NK-92 treated with Interleukin-12 subunit alpha and Interleukin-12 subunit beta, amount 100 ng/mL, for 24 hours (cell line): ENCODE measurements around the gene TRPM7.
"Not testable (repeated sequence)": the region's sequence is repeated elsewhere in the genome, so short reads cannot be mapped to it uniquely, and the experiment has no call there.

ENCODE experiments used
- DNase-seq: peaks from one replicate; lab custom pipeline; 2025; lab: John Stamatoyannopoulos, UW

TRPM7 gene, protein sequence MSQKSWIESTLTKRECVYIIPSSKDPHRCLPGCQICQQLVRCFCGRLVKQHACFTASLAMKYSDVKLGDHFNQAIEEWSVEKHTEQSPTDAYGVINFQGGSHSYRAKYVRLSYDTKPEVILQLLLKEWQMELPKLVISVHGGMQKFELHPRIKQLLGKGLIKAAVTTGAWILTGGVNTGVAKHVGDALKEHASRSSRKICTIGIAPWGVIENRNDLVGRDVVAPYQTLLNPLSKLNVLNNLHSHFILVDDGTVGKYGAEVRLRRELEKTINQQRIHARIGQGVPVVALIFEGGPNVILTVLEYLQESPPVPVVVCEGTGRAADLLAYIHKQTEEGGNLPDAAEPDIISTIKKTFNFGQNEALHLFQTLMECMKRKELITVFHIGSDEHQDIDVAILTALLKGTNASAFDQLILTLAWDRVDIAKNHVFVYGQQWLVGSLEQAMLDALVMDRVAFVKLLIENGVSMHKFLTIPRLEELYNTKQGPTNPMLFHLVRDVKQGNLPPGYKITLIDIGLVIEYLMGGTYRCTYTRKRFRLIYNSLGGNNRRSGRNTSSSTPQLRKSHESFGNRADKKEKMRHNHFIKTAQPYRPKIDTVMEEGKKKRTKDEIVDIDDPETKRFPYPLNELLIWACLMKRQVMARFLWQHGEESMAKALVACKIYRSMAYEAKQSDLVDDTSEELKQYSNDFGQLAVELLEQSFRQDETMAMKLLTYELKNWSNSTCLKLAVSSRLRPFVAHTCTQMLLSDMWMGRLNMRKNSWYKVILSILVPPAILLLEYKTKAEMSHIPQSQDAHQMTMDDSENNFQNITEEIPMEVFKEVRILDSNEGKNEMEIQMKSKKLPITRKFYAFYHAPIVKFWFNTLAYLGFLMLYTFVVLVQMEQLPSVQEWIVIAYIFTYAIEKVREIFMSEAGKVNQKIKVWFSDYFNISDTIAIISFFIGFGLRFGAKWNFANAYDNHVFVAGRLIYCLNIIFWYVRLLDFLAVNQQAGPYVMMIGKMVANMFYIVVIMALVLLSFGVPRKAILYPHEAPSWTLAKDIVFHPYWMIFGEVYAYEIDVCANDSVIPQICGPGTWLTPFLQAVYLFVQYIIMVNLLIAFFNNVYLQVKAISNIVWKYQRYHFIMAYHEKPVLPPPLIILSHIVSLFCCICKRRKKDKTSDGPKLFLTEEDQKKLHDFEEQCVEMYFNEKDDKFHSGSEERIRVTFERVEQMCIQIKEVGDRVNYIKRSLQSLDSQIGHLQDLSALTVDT (N-terminal part only)

DNA sequence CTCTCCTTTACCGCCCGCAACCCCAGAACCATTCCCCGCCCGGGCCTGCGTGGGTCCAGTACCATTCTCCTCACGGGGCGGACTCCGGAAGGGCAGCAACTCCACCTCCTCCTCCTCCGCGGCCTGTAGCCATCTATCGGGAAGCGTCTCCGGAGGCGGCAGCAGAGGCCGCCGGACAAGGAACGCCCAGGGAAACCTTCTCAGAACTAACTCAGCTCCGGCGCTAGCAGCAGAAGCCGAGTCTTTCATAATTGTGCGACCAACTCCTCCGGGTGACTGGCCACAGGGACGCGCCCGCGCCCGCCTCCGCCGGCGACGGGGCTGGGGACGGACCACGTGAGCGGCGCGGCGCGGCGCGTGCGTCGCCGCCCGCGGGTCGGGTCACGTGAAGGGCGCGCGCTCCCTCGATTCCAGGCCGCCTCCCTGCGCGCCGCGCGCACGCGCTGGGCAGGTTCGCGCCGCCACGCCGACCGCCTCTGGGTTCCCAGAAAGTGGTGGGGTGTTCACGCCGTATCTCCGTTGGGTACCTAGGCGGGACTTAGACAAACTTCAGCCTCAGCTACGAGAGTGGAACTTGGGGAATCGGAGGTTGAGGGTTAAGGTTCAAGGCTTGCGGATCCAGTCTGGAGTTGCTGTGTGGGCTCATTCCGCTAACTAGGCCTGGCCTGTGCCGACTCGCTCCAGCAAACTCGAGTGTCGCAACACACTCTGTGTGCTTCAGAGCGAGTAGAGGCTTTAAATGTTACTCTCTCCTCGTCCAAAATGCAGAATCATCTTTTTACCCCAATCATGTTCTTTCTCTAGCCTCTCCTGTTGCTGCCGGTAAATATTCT lies at the start of gene TRPM7:
TRPM7 (minus strand) TSS at position 329 of the 833 bp plus-strand sequence; CDS start at position 65, 264 bp downstream.
- peak; percentile 94 for DNase-seq

DNA sequence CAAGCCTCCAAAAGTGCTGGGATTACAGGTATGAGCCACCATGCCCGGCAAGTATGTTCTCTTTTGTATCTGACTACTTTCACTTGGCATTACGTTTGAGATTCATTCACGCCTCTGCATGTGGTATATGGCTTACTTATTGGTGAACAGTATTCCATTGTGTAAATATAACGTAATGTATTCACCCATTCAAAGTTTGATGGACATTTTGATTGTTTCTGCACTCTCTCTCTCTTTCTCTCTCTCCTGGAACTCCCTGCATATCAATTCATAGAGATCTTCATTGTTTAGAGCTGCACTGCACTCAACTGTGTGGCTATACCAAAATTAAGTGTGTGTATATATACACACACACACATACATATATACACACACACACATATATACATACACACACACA lies 48.6 kb upstream of the TRPM7 start:
- no peak for DNase-seq

DNA sequence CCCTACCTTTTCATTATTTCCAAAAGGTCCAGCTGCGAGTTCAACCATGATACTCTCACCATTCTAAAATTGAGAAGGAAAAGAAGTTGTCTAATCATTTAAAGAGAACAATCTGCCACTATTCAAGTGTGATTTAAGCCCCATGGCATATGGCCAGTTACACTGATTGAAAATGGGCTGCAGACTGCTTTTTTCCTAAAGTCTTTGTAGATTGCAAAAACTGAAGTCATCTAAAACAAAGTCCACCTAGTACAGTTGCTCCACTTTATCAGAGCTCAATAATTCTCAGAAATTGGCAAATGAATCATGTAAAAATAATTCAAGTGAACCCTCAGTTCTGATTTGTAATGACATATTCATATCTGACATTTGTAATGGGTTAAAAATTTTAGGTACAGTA lies 39.7 kb upstream of the TRPM7 start:
- no peak for DNase-seq

DNA sequence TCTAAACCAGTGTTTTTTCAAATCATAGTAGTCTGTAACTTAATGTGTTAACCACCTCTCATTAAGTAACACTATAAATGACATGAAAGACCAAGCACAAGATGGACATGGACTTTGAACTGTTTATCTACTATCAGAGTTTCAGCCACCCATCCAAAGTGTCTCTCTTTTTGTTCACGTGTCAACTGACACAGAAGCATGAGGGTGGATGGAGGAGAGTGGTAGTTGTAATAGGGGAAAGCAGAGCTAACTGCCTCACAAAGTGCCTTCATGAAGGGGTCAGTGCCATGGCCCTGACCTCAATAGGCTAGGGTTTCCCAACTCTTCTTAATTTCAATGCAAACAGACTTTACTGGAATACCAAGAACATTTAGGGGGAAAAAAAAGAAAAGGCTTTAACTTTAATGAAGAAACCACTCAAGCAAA lies 32.1 kb upstream of the TRPM7 start:
- DNase-seq: no peak

DNA sequence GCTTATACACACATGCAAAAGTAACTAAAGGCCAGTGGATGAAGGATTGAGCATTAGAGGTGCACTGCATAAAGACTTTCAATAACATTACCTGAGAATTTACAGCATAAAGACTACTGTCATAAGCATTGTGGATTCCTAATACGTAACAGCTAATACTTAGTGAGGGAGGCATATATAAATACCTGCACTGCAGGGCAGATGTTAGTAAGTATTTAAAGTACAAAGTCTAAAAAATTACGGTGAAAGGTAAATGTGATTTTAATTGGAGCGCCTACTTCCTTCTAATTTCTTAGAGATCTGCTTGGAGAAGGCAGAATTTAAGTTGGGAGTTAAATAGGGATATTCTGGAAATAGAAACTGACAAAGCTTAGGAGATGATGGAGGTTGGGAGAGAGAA lies 25.4 kb upstream of the TRPM7 start:
- DNase-seq: no peak

DNA sequence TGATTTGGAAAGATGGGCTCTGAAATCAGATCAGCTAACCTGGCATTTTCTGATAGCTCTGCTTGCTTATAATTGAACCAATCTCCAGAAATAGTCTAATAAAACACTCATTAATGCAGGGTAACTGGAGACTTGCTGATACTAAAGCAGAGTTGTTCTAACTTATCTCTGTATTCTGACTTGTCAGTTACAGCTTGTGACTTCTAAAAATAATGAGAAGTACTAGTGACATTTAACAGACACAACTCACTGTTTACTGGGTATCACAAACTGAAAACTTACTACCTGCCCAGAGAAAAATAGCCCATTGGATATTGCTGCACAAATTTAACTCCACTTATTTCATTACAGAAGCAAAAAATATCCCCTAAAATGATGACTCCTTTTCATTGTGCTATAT lies 24.0 kb upstream of the TRPM7 start:
- no peak for DNase-seq

DNA sequence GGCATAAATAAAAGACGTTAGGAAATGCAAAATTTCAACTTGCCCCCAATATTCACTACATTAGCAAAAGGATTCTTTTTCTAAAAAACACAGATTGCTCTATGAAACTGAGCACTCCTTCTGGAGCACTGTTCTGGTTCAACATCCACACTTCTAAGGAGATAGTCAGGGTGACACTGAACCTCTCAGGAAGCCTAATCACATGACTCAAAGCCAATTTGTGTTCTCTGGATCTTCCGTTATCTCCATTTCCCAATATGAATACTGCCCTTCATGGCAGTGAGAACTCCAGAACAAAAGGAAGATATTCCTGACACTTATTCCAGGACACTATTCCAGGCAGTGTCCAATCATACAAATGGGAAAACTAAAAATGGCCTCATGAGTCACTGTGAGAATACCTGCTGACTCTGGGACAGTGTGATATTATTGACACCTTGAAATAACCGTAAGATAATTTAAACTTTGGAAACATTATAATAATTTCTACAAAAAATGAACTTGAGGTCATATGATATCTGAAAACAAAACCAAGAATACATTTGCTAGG lies 21.4 kb upstream of the TRPM7 start:
- no peak for DNase-seq

DNA sequence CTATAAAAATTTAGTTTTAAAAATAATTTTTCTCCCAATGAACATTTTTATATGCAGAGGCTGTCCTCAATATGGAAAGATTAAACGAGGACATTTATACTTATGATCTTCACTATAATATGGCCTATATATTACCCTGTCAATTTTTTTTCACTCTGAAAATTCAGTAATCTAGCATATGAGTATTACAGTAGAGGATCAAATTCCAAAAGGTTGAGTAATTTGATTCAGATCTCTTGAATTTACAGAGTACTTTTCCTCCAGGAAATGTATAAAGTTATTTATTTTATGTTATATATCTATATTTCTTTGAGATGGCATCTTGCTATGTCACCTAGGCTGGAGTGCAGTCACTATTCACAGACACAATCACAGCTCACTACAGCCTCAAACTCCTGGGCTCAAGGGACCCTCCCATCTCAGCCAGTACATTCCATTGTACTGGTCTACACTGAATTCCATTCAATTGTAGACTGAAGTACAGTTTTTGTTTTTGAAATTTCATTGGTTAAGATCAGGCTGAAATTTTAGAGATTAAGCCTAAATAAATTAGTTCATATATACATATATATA lies 16.3 kb upstream of the TRPM7 start:
- DNase-seq: no peak

DNA sequence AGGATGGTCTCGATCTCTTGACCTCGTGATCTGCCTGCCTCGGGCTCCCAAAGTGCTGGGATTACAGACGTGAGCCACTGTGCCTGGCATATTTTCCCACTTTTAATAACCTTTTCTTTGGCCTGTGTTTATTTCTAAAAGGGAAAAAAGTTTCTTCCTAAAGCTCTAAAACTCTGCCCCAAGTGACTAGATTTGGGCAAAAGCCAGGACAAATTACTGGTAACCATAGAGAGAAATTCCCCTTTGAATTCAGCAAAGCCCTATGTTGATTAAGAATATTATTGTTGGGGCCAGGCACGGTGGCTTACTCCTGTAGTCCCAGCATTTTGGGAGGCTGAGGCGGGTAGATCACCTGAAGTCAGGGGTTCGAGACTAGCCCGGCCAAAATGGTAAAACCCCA lies 11.5 kb upstream of the TRPM7 start:
- DNase-seq: no peak

DNA sequence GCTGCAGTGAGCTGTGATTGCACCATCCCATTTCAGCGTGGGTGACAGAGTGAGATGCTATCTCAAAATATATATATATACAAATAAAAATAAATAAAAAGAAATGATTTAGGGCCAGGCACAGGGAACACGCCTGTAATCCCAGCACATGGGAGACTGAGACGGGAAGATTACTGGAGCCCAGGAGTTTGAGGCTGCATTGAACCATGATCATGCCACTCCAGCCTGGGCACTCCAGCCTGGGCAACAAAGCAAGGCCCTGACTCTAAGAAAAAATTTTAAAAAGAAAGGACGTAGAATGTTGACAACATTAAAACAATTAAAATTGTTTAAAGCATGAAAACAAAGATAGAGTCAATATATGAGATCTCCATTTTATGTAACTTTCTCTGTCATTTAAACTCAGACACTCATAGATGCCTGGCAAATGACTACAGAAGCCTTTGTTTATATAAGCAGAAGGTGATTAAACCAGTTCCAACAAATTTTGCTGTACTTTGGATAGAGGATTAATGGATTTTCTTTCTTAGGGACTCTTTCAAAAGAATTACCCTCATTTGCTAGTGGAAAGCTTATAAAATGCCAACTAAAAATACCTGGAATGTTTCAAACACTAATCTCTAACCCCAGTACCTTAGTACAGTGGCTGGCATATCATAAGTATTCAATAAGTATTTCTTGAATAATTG lies 10.7 kb upstream of the TRPM7 start:
- DNase-seq: no peak

DNA sequence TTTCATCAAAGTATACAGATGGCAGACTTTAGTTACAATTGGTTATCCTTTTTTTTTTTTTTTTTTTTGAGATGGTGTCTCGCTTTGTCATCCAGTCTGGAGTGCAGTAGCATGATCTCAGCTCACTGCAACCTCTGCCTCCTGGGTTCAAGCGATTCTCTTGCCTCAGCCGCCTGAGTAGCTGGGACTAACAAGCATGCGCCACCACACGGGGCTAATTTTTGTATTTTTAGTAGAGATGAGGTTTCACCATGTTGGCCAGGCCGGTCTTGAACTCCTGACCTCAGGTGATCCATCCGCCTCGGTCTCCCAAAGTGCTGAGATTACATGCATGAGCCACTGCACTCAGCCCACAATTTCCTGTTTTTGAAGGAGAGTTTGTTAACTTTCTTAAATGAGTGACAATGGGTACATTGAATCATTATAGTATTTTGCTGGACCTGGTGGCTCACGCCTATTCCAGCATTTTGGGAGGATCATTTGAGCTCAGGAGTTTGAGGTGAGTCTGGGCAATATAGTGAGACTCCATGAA lies 8.1 kb upstream of the TRPM7 start:
- DNase-seq: not testable (repeated sequence)

DNA sequence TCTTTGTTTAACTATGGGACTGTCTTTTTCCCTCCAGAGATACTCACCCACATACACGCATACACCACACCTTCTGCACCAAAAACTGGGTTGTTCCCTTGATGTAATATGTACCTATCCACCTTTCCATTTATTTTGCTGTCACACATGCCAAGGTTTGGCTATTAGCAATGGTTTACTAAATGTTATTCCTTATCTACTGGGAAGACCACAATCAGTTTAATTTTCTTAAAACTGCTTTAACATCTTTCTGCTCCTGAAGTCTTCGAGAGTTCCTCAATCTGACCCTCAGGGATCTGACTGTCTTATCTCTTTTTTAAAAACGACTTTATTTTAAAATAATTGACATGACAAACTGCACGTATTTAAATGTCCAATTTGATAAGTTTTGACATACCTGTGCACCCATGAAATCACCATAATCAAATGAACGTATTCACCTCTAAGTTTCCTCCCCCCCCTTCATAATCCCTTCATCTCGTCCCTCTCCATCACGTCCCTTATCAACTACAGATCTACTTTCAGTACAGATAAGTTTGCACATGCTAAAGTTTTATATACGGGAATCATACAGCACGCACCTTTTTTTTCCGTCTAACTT lies 805 bp upstream of the TRPM7 start:
- DNase-seq: no peak

DNA sequence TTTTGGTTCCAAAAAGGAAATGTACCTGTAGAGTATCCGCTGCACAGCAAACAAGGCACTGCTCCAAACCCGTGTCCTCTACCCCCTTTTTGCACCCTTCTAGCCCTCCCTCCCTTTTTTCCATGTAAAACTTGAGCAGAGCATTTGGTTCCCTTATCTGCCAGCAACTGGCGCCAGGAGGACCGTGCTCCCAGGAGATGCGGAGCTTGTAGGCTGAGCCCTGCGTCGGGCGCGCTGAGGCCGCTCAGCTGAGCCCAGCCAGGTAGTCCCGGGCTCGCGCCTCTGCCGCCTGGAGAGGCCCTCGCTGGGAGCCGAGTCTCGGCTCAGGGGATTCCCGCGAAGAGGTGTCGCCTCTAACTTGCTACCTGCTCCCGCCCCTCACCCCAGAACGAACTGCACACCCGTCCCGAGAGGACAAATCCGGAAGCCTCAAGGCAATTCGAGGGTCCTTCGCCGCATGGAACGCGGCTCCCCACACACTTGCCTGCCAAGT lies 575 bp downstream of the TRPM7 start:
- peak; percentile 91 for DNase-seq

DNA sequence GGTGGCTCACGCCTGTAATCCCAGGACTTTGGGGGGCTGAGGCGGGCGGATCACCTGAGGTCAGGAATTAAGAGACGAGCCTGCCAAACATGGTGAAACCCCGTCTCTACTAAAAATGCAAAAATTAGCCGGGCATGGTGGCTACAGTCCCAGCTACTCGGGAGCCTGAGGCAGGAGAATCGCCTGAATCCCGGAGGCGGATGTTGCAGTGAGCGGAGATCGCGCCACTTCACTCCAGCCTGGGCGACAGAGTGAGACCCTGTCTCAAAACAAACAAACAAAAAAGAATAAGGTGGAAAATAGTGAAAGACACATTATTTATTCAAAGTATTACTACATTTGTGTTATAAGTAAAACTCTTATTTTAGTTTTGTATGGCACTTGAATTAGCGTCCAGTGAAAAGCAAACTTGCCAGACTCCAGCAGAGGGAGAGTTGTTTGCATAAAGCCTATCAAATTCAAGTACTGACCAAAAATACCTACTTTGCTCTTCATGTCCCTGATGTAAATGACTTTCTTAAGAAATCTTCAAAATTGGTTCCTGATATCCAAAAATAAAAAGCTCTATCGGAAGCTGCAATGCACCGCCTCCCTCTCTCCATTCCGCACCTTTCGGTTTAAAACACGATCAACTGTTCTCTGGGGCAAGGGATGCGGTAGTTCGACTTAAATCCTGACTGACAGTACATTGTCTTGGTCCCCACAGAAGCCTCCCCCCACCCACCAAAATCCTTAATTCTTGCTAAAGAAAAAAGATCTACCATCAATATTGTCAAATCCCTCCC lies 1.2 kb downstream of the TRPM7 start:
- DNase-seq: no peak

DNA sequence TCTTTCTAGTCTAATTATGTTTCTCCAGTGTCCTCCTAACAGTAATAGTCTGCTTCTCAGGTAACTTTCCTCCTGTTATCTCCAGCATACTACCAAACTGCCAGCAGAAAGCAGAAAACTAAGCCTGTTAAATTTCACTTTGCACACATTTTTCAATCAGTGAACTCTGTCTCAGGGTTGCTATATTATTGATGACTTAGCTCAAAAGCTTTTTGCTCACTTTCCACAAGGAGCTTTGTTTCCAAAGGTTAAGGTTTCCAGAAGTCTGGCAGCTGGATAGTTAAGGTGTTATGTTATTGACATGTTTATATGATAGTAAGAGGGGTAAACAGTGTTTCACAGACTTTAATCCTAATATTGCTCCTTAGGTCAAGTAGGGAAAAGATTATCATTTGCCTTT lies 5.1 kb downstream of the TRPM7 start:
- no peak for DNase-seq

DNA sequence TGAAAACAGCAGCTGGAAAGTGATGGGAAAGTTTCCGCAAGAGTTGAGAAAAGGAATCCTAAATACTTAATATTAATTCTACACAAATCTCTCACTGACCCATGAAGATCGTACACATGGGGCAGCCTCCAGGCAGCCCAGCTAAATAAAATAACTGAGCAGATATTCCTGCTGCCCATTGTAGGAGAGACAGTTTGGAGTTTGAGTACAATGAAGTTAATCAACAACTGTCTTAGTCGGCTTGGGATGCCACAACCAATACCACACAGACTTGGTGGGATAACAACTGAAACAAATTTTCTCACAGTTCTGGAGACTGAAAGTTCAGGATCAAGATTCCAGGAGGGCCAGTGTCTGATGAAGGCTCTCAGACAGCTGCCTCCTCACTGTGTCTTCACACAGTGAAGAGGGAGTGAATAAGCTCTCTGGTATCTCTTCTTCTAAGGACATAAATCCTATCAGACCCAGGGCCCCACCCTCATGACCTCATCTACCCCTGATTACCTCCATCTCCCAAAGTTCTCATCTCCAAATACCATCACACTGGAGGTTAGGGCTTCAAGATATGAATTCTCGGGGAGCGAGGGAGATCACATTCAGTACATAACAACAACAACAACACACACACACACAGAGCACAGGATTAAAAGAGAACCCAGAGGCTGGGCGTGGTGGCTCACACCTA lies 9.7 kb downstream of the TRPM7 start:
- DNase-seq: no peak

DNA sequence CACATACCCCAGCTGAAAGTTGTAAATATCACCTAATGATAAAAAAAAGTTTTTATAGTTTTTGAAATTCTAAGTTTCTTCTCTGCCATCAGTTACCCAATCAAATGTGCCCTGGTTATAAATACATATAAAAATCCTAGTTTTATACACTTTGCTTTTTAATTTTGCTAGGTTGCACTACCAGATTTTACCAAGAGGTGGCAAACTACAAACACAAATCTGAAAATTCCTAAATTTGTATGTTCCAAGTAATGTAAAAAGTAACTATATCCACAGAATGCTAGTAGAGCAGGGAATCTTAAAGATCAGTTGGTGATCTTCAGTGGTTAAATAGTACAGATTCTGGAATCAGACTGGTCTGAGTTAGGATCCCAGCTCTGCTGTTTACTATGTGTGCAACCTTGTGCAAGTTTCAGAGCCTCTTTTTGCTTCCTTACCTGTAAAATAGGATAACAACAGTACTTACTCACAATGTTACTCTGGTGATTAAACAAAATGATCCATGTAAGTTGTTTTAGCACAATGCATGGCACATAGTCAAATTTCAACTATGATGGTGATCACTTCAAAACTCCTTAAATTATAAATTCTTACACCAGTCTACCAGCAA lies 11.0 kb downstream of the TRPM7 start:
- no peak for DNase-seq
